A549 (cell line): ENCODE results near the gene IPMK. TPM values are rescaled to one million over a fixed set of nuclear protein-coding genes. Genes with fewer than 3 reads are reported as not detected.
A peak's percentile ranks its signal among the peaks of the same experiment; 100 is the strongest.

Experiments used
- ATAC-seq, 2 experiments: fragments of 200-7000 bp in 1 of 2; fragments of >200 bp in 1 of 2; cut with Nextera tagmentation in 1 of 2; cut with Tn5 transposase in 1 of 2; 3 replicates each; pipeline versions ENCODE4 v1.8.0 to v1.9.1; 2018 to 2020; ENCODE audit warnings: mild to moderate bottlenecking in 1 of 2, moderate library complexity in 1 of 2
- CTCF ChIA-PET: fragments of 300-600 bp; sonication (Branson Sonifier 250); formaldehyde crosslinking; extraction: SDS; loops from one replicate; lab custom pipeline; 2021; ENCODE audit warnings: antibody characterized with exemption, inconsistent platforms; lab: Yijun Ruan, JAX
- POLR2A ChIA-PET: fragments of 350-600 bp; formaldehyde crosslinking; extraction: SDS; loops from one replicate; lab custom pipeline; 2021; ENCODE audit warnings: antibody characterized with exemption, inconsistent platforms; lab: Yijun Ruan, JAX
- DNase-seq, 2 experiments: peaks; one replicate each; pipeline versions ENCODE4 v3.0.0 to v3.0.0-alpha.2; 2011 to 2016; ENCODE audit warnings: low read depth in 1 of 2, low spot score in 1 of 2
- FAIRE-seq: peaks from 2 replicates; lab custom pipeline; 2011; peaks lifted over from hg19 to GRCh38; lab: Jason Lieb, UNC
- H3K27ac ChIP-seq, 2 experiments: fragments of >200 bp; sonication (Bioruptor Twin); formaldehyde crosslinking; 3 replicates each; pipeline ENCODE4 v1.5.1; 2016 to 2017
- H3K4me1 ChIP-seq: fragments of >200 bp; sonication (Bioruptor Twin); formaldehyde crosslinking; 3 replicates; pipeline ENCODE4 v1.6.1; 2016
- H3K4me2 ChIP-seq: fragments of >200 bp; sonication (Bioruptor Twin); formaldehyde crosslinking; 3 replicates; pipeline ENCODE4 v1.6.1; 2016
- H3K4me3 ChIP-seq: fragments of >200 bp; sonication (Bioruptor Twin); formaldehyde crosslinking; 3 replicates; pipeline ENCODE4 v1.5.1; 2016
- H3K9me3 ChIP-seq: fragments of >200 bp; sonication (Bioruptor Twin); formaldehyde crosslinking; 3 replicates; pipeline ENCODE4 v1.6.1; 2016
- CBX2 ChIP-seq: fragments of 200-600 bp; sonication (generic); IDR thresholded peaks from 2 replicates; pipeline ENCODE4 v1.6.1; 2016; ENCODE audit warnings: low read depth, mild to moderate bottlenecking, borderline replicate concordance
- CEBPB ChIP-seq, 2 experiments: fragments of >200 bp in 1 of 2; sonication (Bioruptor Twin) in 1 of 2; formaldehyde crosslinking in 1 of 2; IDR thresholded peaks; 2 replicates each; pipeline ENCODE4 v1.6.1; 2012 to 2016
- CHD4 ChIP-seq: fragments of 200-600 bp; sonication (generic); IDR thresholded peaks from 2 replicates; pipeline ENCODE4 v1.6.1; 2016; ENCODE audit warnings: antibody characterized with exemption, mild to moderate bottlenecking, borderline replicate concordance
- EHMT2 ChIP-seq: fragments of 200-600 bp; sonication (generic); IDR thresholded peaks from 2 replicates; pipeline ENCODE4 v1.6.1; 2016; ENCODE audit warnings: antibody characterized with exemption, low read depth, mild to moderate bottlenecking, moderate library complexity
- EP300 ChIP-seq, 2 experiments: fragments of >200 bp; sonication (Bioruptor Twin); formaldehyde crosslinking; IDR thresholded peaks; 2 replicates in 1 of 2; 3 replicates in 1 of 2; pipeline ENCODE4 v1.6.1; 2016 to 2017
- ESRRA ChIP-seq: fragments of 150-350 bp; IDR thresholded peaks from 2 replicates; pipeline ENCODE4 v1.6.1; 2014; ENCODE audit warnings: mild to moderate bottlenecking, low read length, borderline replicate concordance
- FOSL2 ChIP-seq, 2 experiments: fragments of 450-650 bp in 1 of 2; fragments of >200 bp in 1 of 2; sonication (Bioruptor Twin) in 1 of 2; formaldehyde crosslinking; IDR thresholded peaks; 2 replicates each; pipeline versions ENCODE4 v1.5.0 to v1.6.1; 2016 to 2020; ENCODE audit warnings: mild to moderate bottlenecking in 1 of 2, moderate library complexity in 1 of 2
- GATA3 ChIP-seq: IDR thresholded peaks from 2 replicates; pipeline ENCODE4 v1.6.1; 2012; ENCODE audit warnings: borderline replicate concordance
- HOXB13 ChIP-seq: fragments of 250-450 bp; sonication (Bioruptor Pico); IDR thresholded peaks from 2 replicates; pipeline ENCODE4 v1.5.0; 2020; ENCODE audit warnings: low read depth, mild to moderate bottlenecking, moderate library complexity
- HOXB5 ChIP-seq: fragments of 250-450 bp; sonication (Bioruptor Pico); IDR thresholded peaks from 2 replicates; pipeline ENCODE4 v1.5.0; 2020; ENCODE audit warnings: mild to moderate bottlenecking, moderate library complexity
- KDM5A ChIP-seq: fragments of 200-600 bp; sonication (generic); IDR thresholded peaks from 2 replicates; pipeline ENCODE4 v1.6.1; 2016; ENCODE audit warnings: antibody characterized with exemption, mild to moderate bottlenecking
- NPAS2 ChIP-seq: fragments of 250-450 bp; sonication (Bioruptor Pico); IDR thresholded peaks from 2 replicates; pipeline ENCODE4 v1.8.0; 2022; ENCODE audit warnings: mild to moderate bottlenecking, moderate library complexity, borderline replicate concordance
- PHF8 ChIP-seq: fragments of 200-600 bp; sonication (generic); IDR thresholded peaks from 2 replicates; pipeline ENCODE4 v1.6.1; 2016; ENCODE audit warnings: low read depth, mild to moderate bottlenecking, antibody characterized with exemption, moderate library complexity, borderline replicate concordance
- RARB ChIP-seq: fragments of 250-450 bp; sonication (Bioruptor Pico); IDR thresholded peaks from 2 replicates; pipeline ENCODE4 v1.8.0; 2021; ENCODE audit warnings: mild to moderate bottlenecking, moderate library complexity
- RFX5 ChIP-seq: fragments of 450-650 bp; IDR thresholded peaks from 2 replicates; pipeline ENCODE4 v1.7.1; 2014; ENCODE audit warnings: antibody characterized with exemption, mild to moderate bottlenecking, moderate library complexity
- TP53 ChIP-seq: fragments of 250-450 bp; sonication (Bioruptor Pico); IDR thresholded peaks from 2 replicates; pipeline ENCODE4 v1.5.0; 2021; ENCODE audit warnings: mild to moderate bottlenecking, moderate library complexity
- ZNF302 ChIP-seq: fragments of 250-450 bp; sonication (Bioruptor Pico); IDR thresholded peaks from 2 replicates; pipeline ENCODE4 v1.9.0; 2021; ENCODE audit warnings: inconsistent platforms, mild to moderate bottlenecking, moderate library complexity
- WGBS: methylation state at CpG from one replicate; pipeline ENCODE4 v1.1.6; 2017; ENCODE audit errors: missing lambda C conversion rate; 5-methylcytosine and 5-hydroxymethylcytosine counted together
- polyA plus RNA-seq, 4 experiments: library from polyadenylated mRNA; depleted of rRNA in 3 of 4; stranded (reverse); fragments of >200 nt; fragmentation: RNase III in 1 of 4; extraction: RNeasy Plus Mini Kit Qiagen cat#74134 plus additional on column Dnase treatment in 1 of 4; gene quantifications; 2 replicates in 3 of 4; 3 replicates in 1 of 4; pipeline ENCODE4 v1.2.3, GENCODE V29; 2011 to 2017
- TF ChIP-seq, protein P1 (sequence below): fragments of >200 bp; sonication (Bioruptor Twin); formaldehyde crosslinking; IDR thresholded peaks from 2 replicates; pipeline ENCODE4 v1.6.1; 2016
- TF ChIP-seq, protein P2 (sequence below): fragments of 250-450 bp; sonication (Bioruptor Pico); IDR thresholded peaks from 2 replicates; pipeline ENCODE4 v1.5.0; 2021; ENCODE audit warnings: mild to moderate bottlenecking, moderate library complexity, borderline replicate concordance
- TF ChIP-seq, protein P3 (sequence below): fragments of 450-650 bp; IDR thresholded peaks from 2 replicates; pipeline ENCODE4 v1.6.1; 2014; ENCODE audit warnings: antibody characterized with exemption
- TF ChIP-seq, protein P4 (sequence below): IDR thresholded peaks from 2 replicates; pipeline ENCODE4 v1.6.1; 2012
- TF ChIP-seq, protein P5 (sequence below): fragments of 250-450 bp; sonication (Bioruptor Pico); IDR thresholded peaks from 2 replicates; pipeline ENCODE4 v1.5.0; 2020; ENCODE audit warnings: low read depth, mild to moderate bottlenecking, moderate library complexity
- TF ChIP-seq, protein P6 (sequence below): IDR thresholded peaks from 2 replicates; pipeline ENCODE4 v1.6.1; 2012

The IPMK gene
- polyA plus RNA-seq, 2 of the 4 experiments (the other 2 are of a cell fraction) = 2.9 to 5.6 TPM

DNA sequence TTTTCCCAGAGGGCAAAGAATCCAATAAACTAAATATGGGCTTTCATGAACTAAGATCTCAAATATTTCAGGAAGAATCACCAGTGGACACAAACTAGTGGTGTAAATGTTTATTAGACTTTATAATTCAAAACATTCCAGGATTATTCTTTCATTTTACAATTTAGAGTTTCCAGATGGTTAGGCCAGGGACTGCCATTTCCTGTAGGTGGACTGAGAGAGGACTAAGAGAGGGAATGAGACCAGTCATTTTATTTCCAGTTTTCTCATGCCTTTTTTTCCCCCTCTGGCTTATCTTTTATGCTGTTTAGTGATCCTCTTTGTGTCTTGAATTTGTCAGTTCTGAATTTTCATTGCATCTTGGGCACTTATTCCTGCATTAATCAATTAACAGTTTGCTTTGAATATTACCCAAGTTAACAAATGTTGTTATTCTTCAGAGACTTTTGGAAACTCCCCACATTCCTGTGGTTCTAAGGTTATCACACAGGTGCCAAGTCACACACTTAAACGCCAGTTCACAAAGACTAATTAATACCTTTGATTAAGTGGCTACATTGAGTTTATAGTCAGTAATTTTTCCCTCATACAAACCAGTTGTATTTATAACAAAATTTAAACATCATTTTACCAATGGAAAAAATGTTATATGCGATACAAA, 13.5 kb upstream of the IPMK start:
- ChIA-PET POLR2A (interaction anchor here (0.5 kb wide), 1 partner anchor 154 kb away, joined by 6 read pairs; no protein-coding TSS in a partner anchor), CTCF (interaction anchor here (0.9 to 1.6 kb wide), 4 partner anchors 10 to 104 kb away, joined by 3 to 15 read pairs (median 5); no protein-coding TSS in a partner anchor)
- H3K4me1 ChIP-seq = peaks cover 24% of the 10 kb centered on the region; the same call in 2 of the 3 replicates

DNA sequence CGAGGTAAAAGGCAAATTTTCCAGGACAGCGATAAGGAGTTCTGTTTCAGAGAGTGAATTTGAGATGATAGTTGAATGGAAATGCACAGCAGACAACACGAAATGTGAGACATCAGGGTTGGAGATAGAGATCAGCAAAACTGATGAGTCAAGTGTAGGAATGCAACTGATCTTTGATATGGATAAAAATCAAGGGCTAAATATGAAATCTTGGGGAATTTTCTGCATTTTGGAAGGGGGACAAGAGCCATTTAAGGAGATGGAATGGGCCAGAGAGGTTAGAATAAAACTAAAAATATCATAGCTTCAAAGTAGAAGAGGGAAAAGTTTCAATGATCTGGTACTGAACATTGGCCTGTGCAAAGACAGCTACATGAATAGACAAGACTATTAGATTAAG, 12.8 kb upstream of the IPMK start:
- ChIA-PET CTCF (interaction anchor here (0.9 to 1.6 kb wide), 4 partner anchors 11 to 103 kb away, joined by 3 to 15 read pairs (median 5); no protein-coding TSS in a partner anchor), POLR2A (interaction anchor here (0.5 kb wide), 1 partner anchor 155 kb away, joined by 6 read pairs; no protein-coding TSS in a partner anchor)
- ATAC-seq (no peak), DNase-seq (no peak), FAIRE-seq (no peak)
- H3K9me3 ChIP-seq = no peaks in the 10 kb centered on the region
- no peak overlapping the region for H3K27ac ChIP-seq
- peak overlapping the region; percentile 4; the same call in 2 of the 3 replicates for H3K4me2 ChIP-seq
- H3K4me1 ChIP-seq = peaks cover 31% of the 10 kb centered on the region
- no peak overlapping the region for H3K4me3 ChIP-seq
- 70% methylated on average over 3 of the region's 3 CpGs for WGBS
- TF ChIP-seq GATA3 (peak; percentile 63; the same call in 1 of the 2 replicates), EHMT2 (no peak), HOXB5 (CRISPR knock-in tag) (no peak), NPAS2 (CRISPR knock-in tag) (no peak), TP53 (no peak), KDM5A (no peak)

More for the DNA sequence above, 13.5 kb upstream of the IPMK start:
- ATAC-seq = no peak
- no peak overlapping the region for H3K4me3 ChIP-seq
- DNase-seq = no peak
- no peaks in the 10 kb centered on the region for H3K9me3 ChIP-seq
- FAIRE-seq = no peak
- WGBS = 69% methylated on average over 2 of the region's 2 CpGs
- H3K4me2 ChIP-seq = no peak overlapping the region
- TF ChIP-seq NPAS2 (CRISPR knock-in tag) (no peak), HOXB13 (no peak), PHF8 (no peak), CEBPB (IDR thresholded peaks at IDR 0.05) (no peak), EHMT2 (no peak), RFX5 (no peak), TP53 (no peak), ZNF302 (no peak), EP300 (IDR thresholded peaks at IDR 0.05) (no peak), HOXB5 (CRISPR knock-in tag) (no peak), CBX2 (no peak)
- TF ChIP-seq, protein P1, sequence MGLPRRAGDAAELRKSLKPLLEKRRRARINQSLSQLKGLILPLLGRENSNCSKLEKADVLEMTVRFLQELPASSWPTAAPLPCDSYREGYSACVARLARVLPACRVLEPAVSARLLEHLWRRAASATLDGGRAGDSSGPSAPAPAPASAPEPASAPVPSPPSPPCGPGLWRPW = no peak
- TF ChIP-seq, protein P2, sequence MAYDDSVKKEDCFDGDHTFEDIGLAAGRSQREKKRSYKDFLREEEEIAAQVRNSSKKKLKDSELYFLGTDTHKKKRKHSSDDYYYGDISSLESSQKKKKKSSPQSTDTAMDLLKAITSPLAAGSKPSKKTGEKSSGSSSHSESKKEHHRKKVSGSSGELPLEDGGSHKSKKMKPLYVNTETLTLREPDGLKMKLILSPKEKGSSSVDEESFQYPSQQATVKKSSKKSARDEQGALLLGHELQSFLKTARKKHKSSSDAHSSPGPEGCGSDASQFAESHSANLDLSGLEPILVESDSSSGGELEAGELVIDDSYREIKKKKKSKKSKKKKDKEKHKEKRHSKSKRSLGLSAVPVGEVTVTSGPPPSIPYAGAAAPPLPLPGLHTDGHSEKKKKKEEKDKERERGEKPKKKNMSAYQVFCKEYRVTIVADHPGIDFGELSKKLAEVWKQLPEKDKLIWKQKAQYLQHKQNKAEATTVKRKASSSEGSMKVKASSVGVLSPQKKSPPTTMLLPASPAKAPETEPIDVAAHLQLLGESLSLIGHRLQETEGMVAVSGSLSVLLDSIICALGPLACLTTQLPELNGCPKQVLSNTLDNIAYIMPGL = no peak
- TF ChIP-seq, protein P3, sequence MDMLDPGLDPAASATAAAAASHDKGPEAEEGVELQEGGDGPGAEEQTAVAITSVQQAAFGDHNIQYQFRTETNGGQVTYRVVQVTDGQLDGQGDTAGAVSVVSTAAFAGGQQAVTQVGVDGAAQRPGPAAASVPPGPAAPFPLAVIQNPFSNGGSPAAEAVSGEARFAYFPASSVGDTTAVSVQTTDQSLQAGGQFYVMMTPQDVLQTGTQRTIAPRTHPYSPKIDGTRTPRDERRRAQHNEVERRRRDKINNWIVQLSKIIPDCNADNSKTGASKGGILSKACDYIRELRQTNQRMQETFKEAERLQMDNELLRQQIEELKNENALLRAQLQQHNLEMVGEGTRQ = no peak
- TF ChIP-seq, protein P4, sequence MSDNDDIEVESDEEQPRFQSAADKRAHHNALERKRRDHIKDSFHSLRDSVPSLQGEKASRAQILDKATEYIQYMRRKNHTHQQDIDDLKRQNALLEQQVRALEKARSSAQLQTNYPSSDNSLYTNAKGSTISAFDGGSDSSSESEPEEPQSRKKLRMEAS = no peak
- no peak overlapping the region for H3K27ac ChIP-seq

DNA sequence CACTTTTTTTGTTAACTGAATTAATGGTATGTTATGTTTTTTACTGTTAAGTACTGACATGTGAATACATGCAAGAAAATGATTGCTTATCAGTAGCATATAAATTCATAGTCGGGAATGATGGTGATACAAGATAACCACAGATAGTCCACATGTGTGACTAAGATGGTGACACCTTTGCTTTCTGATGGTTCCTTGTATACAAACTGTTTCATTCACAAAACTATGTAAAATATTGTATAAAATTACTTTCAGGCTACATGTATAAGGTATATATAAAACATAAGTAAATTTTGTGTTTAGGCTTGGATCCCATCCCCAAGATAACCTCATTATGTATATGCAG, 11.2 kb upstream of the IPMK start:
- Histone ChIP-seq H3K4me2 (no peak overlapping the region), H3K4me3 (no peak overlapping the region), H3K27ac (no peak overlapping the region), H3K9me3 (no peaks in the 10 kb centered on the region)
- ATAC-seq = no peak
- DNase-seq = no peak
- FAIRE-seq = no peak
- TF ChIP-seq, protein P5, sequence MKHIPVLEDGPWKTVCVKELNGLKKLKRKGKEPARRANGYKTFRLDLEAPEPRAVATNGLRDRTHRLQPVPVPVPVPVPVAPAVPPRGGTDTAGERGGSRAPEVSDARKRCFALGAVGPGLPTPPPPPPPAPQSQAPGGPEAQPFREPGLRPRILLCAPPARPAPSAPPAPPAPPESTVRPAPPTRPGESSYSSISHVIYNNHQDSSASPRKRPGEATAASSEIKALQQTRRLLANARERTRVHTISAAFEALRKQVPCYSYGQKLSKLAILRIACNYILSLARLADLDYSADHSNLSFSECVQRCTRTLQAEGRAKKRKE (CRISPR knock-in tag) = no peak
- no peak for TF ChIP-seq RFX5
- TF ChIP-seq, protein P4 = no peak
- no peak for TF ChIP-seq FOSL2 (IDR thresholded peaks at IDR 0.05)
- TF ChIP-seq FOSL2 (CRISPR knock-in tag; IDR thresholded peaks at IDR 0.05) = no peak
- TF ChIP-seq, protein P6, sequence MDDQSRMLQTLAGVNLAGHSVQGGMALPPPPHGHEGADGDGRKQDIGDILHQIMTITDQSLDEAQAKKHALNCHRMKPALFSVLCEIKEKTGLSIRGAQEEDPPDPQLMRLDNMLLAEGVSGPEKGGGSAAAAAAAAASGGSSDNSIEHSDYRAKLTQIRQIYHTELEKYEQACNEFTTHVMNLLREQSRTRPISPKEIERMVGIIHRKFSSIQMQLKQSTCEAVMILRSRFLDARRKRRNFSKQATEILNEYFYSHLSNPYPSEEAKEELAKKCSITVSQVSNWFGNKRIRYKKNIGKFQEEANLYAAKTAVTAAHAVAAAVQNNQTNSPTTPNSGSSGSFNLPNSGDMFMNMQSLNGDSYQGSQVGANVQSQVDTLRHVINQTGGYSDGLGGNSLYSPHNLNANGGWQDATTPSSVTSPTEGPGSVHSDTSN = no peak
- no peak for TF ChIP-seq ESRRA
- TF ChIP-seq HOXB5 (CRISPR knock-in tag) = no peak
- no peak for TF ChIP-seq RARB (CRISPR knock-in tag)
- no peak for TF ChIP-seq CHD4
- TF ChIP-seq, all 56 proteins: peak for 0
- ChIA-PET CTCF (no interaction called here), POLR2A (no interaction called here)
- WGBS = 86% methylated on average over 1 of the region's 1 CpG
- peaks cover 46% of the 10 kb centered on the region for H3K4me1 ChIP-seq
